Astrocyte of the spinal cord (primary cell): ENCODE results near the gene MAZ.
"Not testable (repeated sequence)": the region's sequence is repeated elsewhere in the genome, so short reads cannot be mapped to it uniquely, and the experiment has no call there.

Experiments
- DNase-seq: peaks from one replicate; pipeline ENCODE4 v3.0.0; 2011; ENCODE audit warnings: low read depth, low spot score
- H3K4me3 ChIP-seq: 2 replicates; pipeline ENCODE4 v1.5.1; 2011; ENCODE audit warnings: low read depth, mild to moderate bottlenecking, low read length, moderate library complexity
- CTCF ChIP-seq: IDR thresholded peaks from 2 replicates; pipeline ENCODE4 v1.5.1; 2012; ENCODE audit warnings: low read depth, mild to moderate bottlenecking, low read length, inconsistent platforms
- in situ Hi-C: cut with HindIII; loops from 2 replicates; pipeline ENCODE4 v1.10.0; 2017; ENCODE audit warnings: low sequenced_read_pairs

The MAZ gene

GRCh38 chr16:29774730-29775129, 31.6 kb upstream of the MAZ start:
- no peak for DNase-seq
- no peak overlapping the region for H3K4me3 ChIP-seq
- no peak for TF ChIP-seq CTCF
- in situ Hi-C loops = no loop called here

GRCh38 chr16:29775742-29776408, 30.5 kb upstream of the MAZ start:
- no peak for DNase-seq
- no peak overlapping the region for H3K4me3 ChIP-seq
- in situ Hi-C loops = no loop called here
- no peak for TF ChIP-seq CTCF

GRCh38 chr16:29777576-29778350, 28.6 kb upstream of the MAZ start, which contains the start of gene ZG16:
TSS of gene ZG16 (plus strand) at chr16:29778256. CDS start at chr16:29779267, 1,011 bp downstream.
- in situ Hi-C loops = no loop called here
- no peak within 1 kb of the TSS for H3K4me3 ChIP-seq
- no peak for TF ChIP-seq CTCF
- DNase-seq = no peak

GRCh38 chr16:29779474-29779873, 26.9 kb upstream of the MAZ start:
- in situ Hi-C loops = no loop called here
- H3K4me3 ChIP-seq = no peak overlapping the region
- DNase-seq = no peak
- TF ChIP-seq CTCF = no peak

- DNase-seq, H3K4me3 ChIP-seq: not testable (repeated sequence)
Measured at GRCh38 chr16:29783094-29783953, 23.0 kb upstream of the MAZ start.

GRCh38 chr16:29784157-29784556, 22.2 kb upstream of the MAZ start:
- no peak for TF ChIP-seq CTCF
- DNase-seq = no peak
- no peak overlapping the region for H3K4me3 ChIP-seq
- in situ Hi-C loops = no loop called here

More at GRCh38 chr16:29783094-29783953, 23.0 kb upstream of the MAZ start:
- in situ Hi-C loops = not testable (repeated sequence)
